K562 treated with DMSO at 1 percent for 4 hours (cell line): ENCODE results near the gene RAB5B. TPM values are rescaled to one million over a fixed set of nuclear protein-coding genes. Genes with fewer than 3 reads are reported as not detected.

Experiments
- total RNA-seq: library from RNA; unstranded; fragments of 300-600 nt; gene quantifications from 2 replicates; pipeline ENCODE4 v1.2.3, GENCODE V29; 2022; ENCODE audit not compliant: insufficient read depth

Gene RAB5B, protein sequence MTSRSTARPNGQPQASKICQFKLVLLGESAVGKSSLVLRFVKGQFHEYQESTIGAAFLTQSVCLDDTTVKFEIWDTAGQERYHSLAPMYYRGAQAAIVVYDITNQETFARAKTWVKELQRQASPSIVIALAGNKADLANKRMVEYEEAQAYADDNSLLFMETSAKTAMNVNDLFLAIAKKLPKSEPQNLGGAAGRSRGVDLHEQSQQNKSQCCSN
- total RNA-seq = 25.8 and 33.8 TPM in 2 replicates

DNA sequence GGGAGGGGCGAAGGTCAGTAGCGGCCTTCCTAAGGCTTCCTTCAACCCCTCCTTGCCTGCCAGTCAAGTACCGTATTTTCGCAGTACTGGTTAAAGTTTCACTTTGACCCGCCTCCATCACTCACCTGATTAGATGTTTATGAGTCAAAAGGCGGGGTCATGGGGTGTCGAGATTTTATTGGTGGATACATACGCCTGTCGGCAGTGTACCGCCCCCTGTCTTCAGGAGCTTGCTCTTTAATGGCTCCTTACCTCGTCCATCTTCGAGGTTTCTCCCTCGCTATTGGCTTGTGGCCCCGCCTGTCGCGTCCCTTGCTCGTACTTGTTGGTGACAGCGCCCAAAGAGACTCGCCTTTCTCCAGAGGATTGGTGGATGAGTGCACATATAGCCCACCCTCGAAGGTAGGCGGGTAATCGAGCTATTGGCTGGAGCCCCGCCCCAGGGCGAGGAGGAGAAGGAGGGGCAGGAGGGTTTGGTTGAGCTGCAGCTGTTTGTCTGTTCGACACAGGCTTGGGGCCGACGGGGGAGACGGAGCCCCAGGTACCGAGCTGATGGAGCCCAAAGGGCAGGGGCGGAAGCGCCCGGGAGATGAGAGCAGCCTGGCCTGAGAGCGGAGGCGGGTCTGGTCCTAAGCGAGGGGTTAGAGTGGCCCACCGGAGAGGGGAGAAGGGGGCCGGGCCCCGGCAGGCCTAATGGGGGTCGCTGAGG is at the start of gene RAB5B:
TSS of gene RAB5B (plus strand) at position 480 of the 709 bp plus-strand sequence. CDS start 12,883 bp downstream, outside the sequence.

DNA sequence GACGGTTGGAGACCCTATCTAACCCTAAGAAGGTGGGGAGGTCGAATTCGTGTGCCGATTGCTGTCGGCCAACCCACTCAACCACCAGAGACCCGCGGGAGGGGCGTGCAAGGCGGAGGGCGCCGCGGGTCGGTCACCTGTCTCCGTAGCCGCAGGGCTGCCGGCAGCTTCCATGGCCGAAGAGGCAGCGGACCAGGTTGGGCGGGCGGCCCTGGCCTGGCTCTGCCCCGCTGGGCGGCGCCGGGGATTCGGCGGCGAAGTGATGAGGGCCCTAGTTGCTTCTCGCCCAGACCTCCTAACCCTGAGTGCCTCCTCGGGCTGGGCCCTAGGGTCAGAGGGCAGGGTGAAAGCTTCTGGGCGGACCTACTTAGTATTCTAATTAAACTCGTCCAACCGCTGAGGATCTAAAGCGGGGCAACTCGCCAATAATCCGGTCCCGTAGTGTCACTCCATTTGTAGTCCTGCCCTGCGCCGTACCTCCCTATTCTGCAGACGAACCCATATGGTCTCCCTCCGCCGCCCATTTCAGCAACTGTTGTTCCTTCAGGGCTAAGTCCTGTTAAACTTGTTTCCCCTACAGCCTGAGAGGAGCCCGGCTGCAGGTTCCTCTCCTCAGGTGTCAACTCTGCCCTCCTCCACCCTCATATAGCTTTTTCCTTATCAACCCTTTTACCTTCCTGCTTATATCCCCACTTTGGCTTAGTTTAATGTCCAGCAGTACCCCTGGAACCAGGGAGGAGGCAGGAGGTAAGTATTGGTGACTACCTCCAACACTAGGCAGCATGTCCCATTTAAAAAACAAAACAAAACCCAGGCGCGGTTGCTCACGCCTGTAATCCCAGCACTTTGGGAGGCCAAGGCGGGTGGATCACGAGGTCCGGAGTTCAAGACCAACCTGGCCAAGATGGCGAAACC is 46.0 kb upstream of the RAB5B start, which contains the start of gene PYM1:
TSS of gene PYM1 (minus strand) at position 307 of the 915 bp plus-strand sequence. CDS start at position 174, 133 bp downstream.

GRCh38 chr12:55930771-55931316 is 43.0 kb upstream of the RAB5B start, which contains the start of gene DGKA:
DGKA (plus strand) TSS chr12:55931162; CDS start chr12:55936504, 5,342 bp downstream.

GRCh38 chr12:55965941-55966407 is 7.9 kb upstream of the RAB5B start, which contains the start of gene PMEL:
PMEL (minus strand) TSS chr12:55966042; CDS start chr12:55966011, 31 bp downstream.

GRCh38 chr12:55966408-55967281 is 7.2 kb upstream of the RAB5B start, which contains the start of gene CDK2:
CDK2 (plus strand) TSS chr12:55966830; CDS start chr12:55967009, 179 bp downstream.

DNA sequence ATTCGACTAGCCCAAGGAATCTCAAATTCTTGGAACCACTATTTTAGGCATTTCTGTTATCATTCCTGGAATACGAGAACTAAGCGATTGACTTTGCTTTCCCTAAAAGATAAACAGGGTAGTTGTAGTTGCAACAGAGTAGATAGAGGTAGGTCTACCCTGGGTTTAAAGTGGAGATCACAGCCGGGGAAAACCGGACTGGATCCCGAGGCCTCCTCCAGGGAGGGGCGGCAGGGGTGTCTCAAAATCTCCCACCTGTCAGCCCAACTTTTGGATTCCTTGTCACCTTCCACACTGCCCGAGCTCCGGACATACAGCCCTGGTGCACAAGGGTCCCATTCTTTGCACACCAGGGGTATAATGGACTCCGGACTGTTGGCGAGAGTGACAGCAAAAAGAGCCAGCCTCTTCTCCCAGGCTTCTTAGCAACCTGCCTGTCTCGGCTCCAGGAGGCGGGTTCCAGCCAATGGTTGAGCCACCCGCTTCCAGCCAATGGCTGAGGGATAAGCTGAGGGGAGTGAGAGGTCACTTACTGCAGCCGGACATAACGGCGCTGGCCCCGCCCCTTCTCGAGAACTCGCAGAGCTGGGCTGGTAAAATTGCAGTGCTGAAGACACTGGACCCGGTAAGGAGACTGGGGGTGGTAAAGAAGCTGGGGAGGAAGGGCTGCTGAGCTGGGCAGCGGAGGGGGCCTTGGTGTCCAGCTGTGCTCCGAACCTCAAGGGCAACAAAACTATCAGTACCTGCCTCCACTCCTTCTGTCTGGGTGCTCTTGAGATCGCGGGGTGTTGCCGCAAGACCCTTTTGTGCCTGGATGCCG is 23.0 kb downstream of the RAB5B start, which contains the start of gene SUOX:
TSS of gene SUOX (plus strand) at position 562 of the 820 bp plus-strand sequence. CDS start 4,946 bp downstream, outside the sequence.

DNA sequence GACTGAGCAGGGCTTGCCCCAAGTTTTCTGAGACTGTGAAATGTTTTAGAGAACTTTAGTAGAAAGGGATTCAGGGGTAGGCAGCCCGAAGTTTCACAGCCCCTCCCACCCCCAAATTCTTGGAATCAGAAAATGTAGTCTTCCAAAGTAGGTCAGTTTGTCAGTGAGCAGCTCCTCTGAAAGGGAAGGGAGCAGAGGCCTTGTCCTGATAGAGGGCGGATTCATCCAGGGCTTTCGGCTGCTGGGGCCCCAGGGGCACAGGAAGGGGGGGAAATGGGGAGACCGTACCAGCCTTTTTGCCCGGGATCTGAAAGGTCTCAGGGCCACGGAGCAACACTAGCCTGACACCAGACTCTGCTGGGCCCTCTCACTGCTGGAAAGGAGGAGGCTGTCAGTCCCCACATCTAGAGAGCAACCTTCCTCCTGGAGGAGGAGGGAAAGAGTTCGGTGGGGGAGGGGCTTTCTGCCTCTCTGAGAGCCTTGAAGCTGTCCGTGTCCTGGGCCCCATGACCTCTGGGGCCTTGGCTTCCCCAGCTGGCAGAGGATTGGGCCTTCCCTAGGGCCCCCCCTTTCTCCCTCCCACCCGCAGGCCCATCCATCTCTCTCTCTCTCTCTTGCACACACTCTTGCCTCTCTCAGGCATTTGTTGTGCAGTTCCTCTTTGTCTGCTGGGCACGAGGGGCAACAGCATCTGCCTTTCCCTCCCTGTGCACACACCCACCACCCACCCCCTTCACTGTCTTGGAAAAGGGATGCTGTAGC is 46.7 kb downstream of the RAB5B start, which contains the start of gene IKZF4:
TSS of gene IKZF4 (plus strand) at position 621 of the 762 bp plus-strand sequence. CDS start 451 bp downstream, outside the sequence.

GRCh38 chr12:56041552-56042429 is 67.9 kb downstream of the RAB5B start, which contains the start of gene RPS26:
RPS26 (plus strand) TSS chr12:56041918; CDS start chr12:56042167, 249 bp downstream.

Other genes starting within 250 kb of the RAB5B start
- gene CD63, start 245.1 kb upstream of the RAB5B start, total RNA-seq = 1,114 and 1,204 TPM in 2 replicates
- 7.7 and 11.9 TPM in 2 replicates for gene GDF11, start 231.0 kb upstream of the RAB5B start, total RNA-seq
- gene SARNP, start 156.4 kb upstream of the RAB5B start, total RNA-seq = 85.8 and 102 TPM in 2 replicates
- 9.1 and 13.5 TPM in 2 replicates for gene ORMDL2, start 156.0 kb upstream of the RAB5B start, total RNA-seq
- 9.9 and 12.9 TPM in 2 replicates for gene DNAJC14, start 144.5 kb upstream of the RAB5B start, total RNA-seq
- 0.93 and 1.1 TPM in 2 replicates for gene MMP19, start 131.1 kb upstream of the RAB5B start, total RNA-seq
- 29.5 and 32.9 TPM in 2 replicates for gene PYM1, start 46.2 kb upstream of the RAB5B start, total RNA-seq
- 8.3 and 12.0 TPM in 2 replicates for gene DGKA, start 42.9 kb upstream of the RAB5B start, total RNA-seq
- 3.4 and 4.0 TPM in 2 replicates for gene PMEL, start 8.0 kb upstream of the RAB5B start, total RNA-seq
- gene CDK2, start 7.2 kb upstream of the RAB5B start, total RNA-seq = 80.9 and 130 TPM in 2 replicates
- 13.9 and 18.6 TPM in 2 replicates for gene SUOX, start 23.2 kb downstream of the RAB5B start, total RNA-seq
- 11.4 and 12.3 TPM in 2 replicates for gene IKZF4, start 47.0 kb downstream of the RAB5B start, total RNA-seq
- 352 and 360 TPM in 2 replicates for gene RPS26, start 67.8 kb downstream of the RAB5B start, total RNA-seq
- gene ERBB3, start 106.1 kb downstream of the RAB5B start, total RNA-seq = 6.1 and 6.8 TPM in 2 replicates
- 175 and 187 TPM in 2 replicates for gene PA2G4, start 130.5 kb downstream of the RAB5B start, total RNA-seq
- gene RPL41, start 142.6 kb downstream of the RAB5B start, total RNA-seq = 4,679 and 5,235 TPM in 2 replicates
- gene ZC3H10, start 144.2 kb downstream of the RAB5B start, total RNA-seq = 1.8 and 1.9 TPM in 2 replicates
- gene ESYT1, start 154.2 kb downstream of the RAB5B start, total RNA-seq = 167 and 178 TPM in 2 replicates
- 61.3 and 61.4 TPM in 2 replicates for gene MYL6B, start 178.5 kb downstream of the RAB5B start, total RNA-seq
- gene MYL6, start 184.3 kb downstream of the RAB5B start, total RNA-seq = 924 and 1,005 TPM in 2 replicates
- gene SMARCC2, start 215.4 kb downstream of the RAB5B start, total RNA-seq = 60.1 and 67.3 TPM in 2 replicates
- 35.0 and 40.3 TPM in 2 replicates for gene RNF41, start 247.8 kb downstream of the RAB5B start, total RNA-seq